Uterus (tissue), 2 donors: ENCODE results near the gene SPDEF.

Experiments
- CTCF ChIP-seq, 4 experiments: fragments of 200-600 bp in 2 of 4; fragments of 450-650 bp in 2 of 4; sonication (generic) in 2 of 4; IDR thresholded peaks; one replicate each; pipeline ENCODE4 v1.5.1; 2016 to 2019; ENCODE audit warnings: antibody characterized with exemption in 4 of 4, mild to moderate bottlenecking in 2 of 4, moderate library complexity in 1 of 4
- POLR2A ChIP-seq, 2 donors: fragments of 450-650 bp; IDR thresholded peaks; one replicate each; pipeline ENCODE4 v1.6.1; 2016; ENCODE audit warnings: antibody characterized with exemption in 2 of 2, mild to moderate bottlenecking in 1 of 2, moderate library complexity in 1 of 2

- TF ChIP-seq CTCF (IDR thresholded peaks at IDR 0.05) (no peak), POLR2A (IDR thresholded peaks at IDR 0.05) (no peak)
Observed at GRCh38 chr6:34559651-34560365, 3.7 kb upstream of the SPDEF start.
